GM18870 (cell line): Measurements from ENCODE around the gene ESPL1.

ENCODE experiments used
- ATAC-seq: cut with Tn5 transposase; IDR thresholded peaks from one replicate; pipeline ENCODE4 v1.9.1; 2021; ENCODE audit warnings: moderate library complexity; ENCODE audit not compliant: unreplicated experiment

Gene ESPL1

GRCh38 chr12:53267999-53268629 is at the start of gene ESPL1:
ESPL1 (plus strand) TSS chr12:53268299; CDS start chr12:53268767, 468 bp downstream.
- ATAC-seq, result peak; percentile 58

- ATAC-seq, result no peak
Measured at GRCh38 chr12:53218551-53219291, 49.4 kb upstream of the ESPL1 start.

- ATAC-seq, result no peak
Measured at GRCh38 chr12:53219292-53219955, 48.7 kb upstream of the ESPL1 start.

- ATAC-seq, result no peak
Measured at GRCh38 chr12:53219956-53220693, 48.0 kb upstream of the ESPL1 start.

GRCh38 chr12:53220694-53221202 is 47.4 kb upstream of the ESPL1 start:
- ATAC-seq, result no peak

- ATAC-seq, result no peak
Measured at GRCh38 chr12:53221203-53222080, 46.7 kb upstream of the ESPL1 start.

- ATAC-seq, result no peak
Measured at GRCh38 chr12:53222170-53222721, 45.9 kb upstream of the ESPL1 start.

- ATAC-seq, result no peak
Measured at GRCh38 chr12:53222806-53223261, 45.3 kb upstream of the ESPL1 start.

GRCh38 chr12:53223389-53224060 is 44.6 kb upstream of the ESPL1 start:
- ATAC-seq, result no peak

GRCh38 chr12:53224061-53224896 is 43.8 kb upstream of the ESPL1 start:
- no peak for ATAC-seq

GRCh38 chr12:53224897-53225634 is 43.0 kb upstream of the ESPL1 start:
- no peak for ATAC-seq

GRCh38 chr12:53225635-53226424 is 42.3 kb upstream of the ESPL1 start:
- no peak for ATAC-seq

GRCh38 chr12:53226815-53227214 is 41.3 kb upstream of the ESPL1 start:
- ATAC-seq, result no peak

GRCh38 chr12:53227341-53227740 is 40.8 kb upstream of the ESPL1 start:
- ATAC-seq, result no peak

GRCh38 chr12:53227836-53228235 is 40.3 kb upstream of the ESPL1 start:
- no peak for ATAC-seq

GRCh38 chr12:53229454-53229853 is 38.6 kb upstream of the ESPL1 start:
- no peak for ATAC-seq
